WTC11 (cell line): ENCODE results near the gene CD22. TPM values are rescaled to one million over a fixed set of nuclear protein-coding genes. Genes with fewer than 3 reads are reported as not detected.

ENCODE experiments used
- ATAC-seq: fragments of 200-7000 bp; cut with Tn5 transposase; 2 replicates; pipeline ENCODE4 v1.10.0; 2021; ENCODE audit warnings: mild to moderate bottlenecking, moderate library complexity
- CTCF ChIA-PET: fragments of 300-600 bp; sonication (Branson Sonifier 250); formaldehyde crosslinking; loops from one replicate; lab custom pipeline; 2021; ENCODE audit warnings: antibody characterized with exemption; lab: Charles Lee
- POLR2A ChIA-PET: fragments of 350-600 bp; sonication (Branson Sonifier 250); formaldehyde crosslinking; loops from one replicate; lab custom pipeline; 2021; ENCODE audit warnings: antibody characterized with exemption; lab: Charles Lee
- DNase-seq: peaks from one replicate; pipeline ENCODE4 v3.0.0; 2021; ENCODE audit warnings: low spot score
- H3K27ac Mint-ChIP-seq: 2 replicates; pipeline ENCODE4 v1.8.0; 2021; ENCODE audit warnings: mixed read lengths
- H3K27me3 Mint-ChIP-seq: 2 replicates; pipeline ENCODE4 v1.8.0; 2021; ENCODE audit warnings: low read depth, mild to moderate bottlenecking, moderate library complexity, mixed read lengths
- H3K36me3 Mint-ChIP-seq: 2 replicates; pipeline ENCODE4 v1.8.0; 2021; ENCODE audit warnings: mixed read lengths
- H3K4me1 Mint-ChIP-seq: 2 replicates; pipeline ENCODE4 v1.8.0; 2022; ENCODE audit warnings: mixed read lengths
- H3K4me3 Mint-ChIP-seq: 2 replicates; pipeline ENCODE4 v1.8.0; 2021; ENCODE audit warnings: mild to moderate bottlenecking, moderate library complexity, mixed read lengths
- H3K9me3 Mint-ChIP-seq: 2 replicates; pipeline ENCODE4 v1.8.0; 2021; ENCODE audit warnings: mixed read lengths
- CREB1 ChIP-seq: sonication (generic); formaldehyde crosslinking; IDR thresholded peaks from 2 replicates; pipeline ENCODE4 v1.8.0; 2023; ENCODE audit warnings: mild to moderate bottlenecking, missing genetic modification reagents
- FOXK1 ChIP-seq: sonication (generic); formaldehyde crosslinking; IDR thresholded peaks from 2 replicates; pipeline ENCODE4 v1.8.0; 2022; ENCODE audit warnings: mild to moderate bottlenecking, moderate library complexity, missing genetic modification reagents
- FOXP4 ChIP-seq: sonication (generic); formaldehyde crosslinking; IDR thresholded peaks from 2 replicates; pipeline ENCODE4 v1.8.0; 2022; ENCODE audit warnings: mild to moderate bottlenecking, missing genetic modification reagents
- GABPB1 ChIP-seq: sonication (generic); formaldehyde crosslinking; IDR thresholded peaks from 2 replicates; pipeline ENCODE4 v1.8.1; 2023; ENCODE audit warnings: mild to moderate bottlenecking, missing genetic modification reagents
- JAZF1 ChIP-seq: fragments of 250-450 bp; sonication (Bioruptor Pico); IDR thresholded peaks from 2 replicates; pipeline ENCODE4 v1.9.0; 2021; ENCODE audit warnings: moderate library complexity, mild to moderate bottlenecking, inconsistent platforms
- MXD4 ChIP-seq: fragments of 250-450 bp; sonication (Bioruptor Pico); IDR thresholded peaks from 2 replicates; pipeline ENCODE4 v1.8.0; 2021; ENCODE audit warnings: mild to moderate bottlenecking, moderate library complexity, borderline replicate concordance
- NFATC4 ChIP-seq: fragments of 250-450 bp; sonication (Bioruptor Pico); IDR thresholded peaks from 2 replicates; pipeline ENCODE4 v1.9.0; 2021; ENCODE audit warnings: mild to moderate bottlenecking
- NFYB ChIP-seq: sonication (generic); formaldehyde crosslinking; conservative IDR thresholded peaks from 2 replicates; pipeline ENCODE4 v1.8.0; 2022; ENCODE audit warnings: low read depth, missing genetic modification reagents
- NR3C1 ChIP-seq: sonication (generic); formaldehyde crosslinking; conservative IDR thresholded peaks from 2 replicates; pipeline ENCODE4 v1.8.1; 2023; ENCODE audit warnings: low read depth, mild to moderate bottlenecking, missing genetic modification reagents
- SOX15 ChIP-seq: fragments of 250-450 bp; sonication (Bioruptor Pico); IDR thresholded peaks from 2 replicates; pipeline ENCODE4 v1.9.0; 2021; ENCODE audit warnings: mild to moderate bottlenecking
- ZNF121 ChIP-seq: sonication (generic); formaldehyde crosslinking; IDR thresholded peaks from 2 replicates; pipeline ENCODE4 v1.8.0; 2023; ENCODE audit warnings: missing genetic modification reagents
- ZNF317 ChIP-seq: sonication (generic); formaldehyde crosslinking; IDR thresholded peaks from 2 replicates; pipeline ENCODE4 v1.8.1; 2023; ENCODE audit warnings: low read depth, mild to moderate bottlenecking, moderate library complexity, missing genetic modification reagents, borderline replicate concordance
- ZNF396 ChIP-seq: fragments of 250-450 bp; sonication (Bioruptor Pico); IDR thresholded peaks from 2 replicates; pipeline ENCODE4 v1.8.0; 2021; ENCODE audit warnings: mild to moderate bottlenecking, moderate library complexity, borderline replicate concordance
- ZNF512 ChIP-seq: sonication (generic); formaldehyde crosslinking; IDR thresholded peaks from 2 replicates; pipeline ENCODE4 v1.8.1; 2022; ENCODE audit warnings: missing genetic modification reagents, borderline replicate concordance
- total RNA-seq: library from RNA; stranded (reverse); gene quantifications from 3 replicates; pipeline ENCODE4 v1.2.3, GENCODE V29; 2021
- TF ChIP-seq, protein P1 (sequence below): fragments of 250-450 bp; sonication (Bioruptor Pico); IDR thresholded peaks from 2 replicates; pipeline ENCODE4 v1.9.0; 2021; ENCODE audit warnings: mild to moderate bottlenecking, borderline replicate concordance
- TF ChIP-seq, protein P2 (sequence below): sonication (generic); formaldehyde crosslinking; IDR thresholded peaks from 2 replicates; pipeline ENCODE4 v1.8.1; 2022; ENCODE audit warnings: mild to moderate bottlenecking, moderate library complexity, missing genetic modification reagents
- TF ChIP-seq, protein P3 (sequence below): fragments of 250-450 bp; sonication (Bioruptor Pico); IDR thresholded peaks from 2 replicates; pipeline ENCODE4 v1.9.0; 2021; ENCODE audit warnings: moderate library complexity, mild to moderate bottlenecking, inconsistent platforms, borderline replicate concordance

Gene CD22
- total RNA-seq, 1 experiment from 2014 or later: 0.28 TPM

DNA sequence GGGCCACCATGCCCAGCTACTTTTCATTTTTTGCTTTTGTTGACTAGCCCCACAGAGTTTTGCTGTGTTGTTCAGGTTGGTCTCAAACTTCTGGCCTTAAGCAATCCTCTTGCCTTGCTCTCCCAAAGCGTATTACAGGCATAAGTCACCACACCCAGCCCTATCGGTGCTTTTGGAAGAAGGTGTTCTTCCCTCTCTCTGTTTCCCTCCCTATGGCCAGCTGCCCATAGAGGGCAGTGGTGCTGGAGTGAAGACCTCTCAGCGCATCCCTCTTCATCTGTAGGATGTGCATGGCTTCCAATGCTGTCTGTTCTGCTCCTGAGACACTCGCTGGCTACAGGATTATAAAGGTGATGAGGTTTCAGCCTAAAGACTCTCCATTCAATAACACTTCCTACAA is 1.3 kb upstream of the CD22 start:
- DNase-seq (peak; percentile 43), ATAC-seq (peak; percentile 86)
- Mint-ChIP-seq H3K27me3 (no peaks in the 10 kb centered on the region; the same call in 1 of the 2 replicates), H3K4me1 (peaks cover 13% of the 10 kb centered on the region), H3K4me3 (no peak overlapping the region), H3K27ac (no peak overlapping the region), H3K36me3 (no peaks in the 10 kb centered on the region), H3K9me3 (peaks cover under 1% of the 10 kb centered on the region)
- ChIA-PET CTCF (interaction anchor here (0.6 to 2.1 kb wide), 7 partner anchors 15 to 230 kb away, joined by 3 to 10 read pairs (median 3); partner anchors contain the start of gene USF2), POLR2A (no interaction called here)
- TF ChIP-seq ZNF317 (CRISPR knock-in tag) (no peak), FOXK1 (CRISPR knock-in tag) (no peak), JAZF1 (CRISPR knock-in tag) (no peak), NR3C1 (CRISPR knock-in tag) (no peak), FOXP4 (CRISPR knock-in tag) (no peak), NFATC4 (CRISPR knock-in tag) (no peak), SOX15 (CRISPR knock-in tag) (no peak), GABPB1 (CRISPR knock-in tag) (no peak), NFYB (CRISPR knock-in tag) (no peak)
- TF ChIP-seq, protein P1, sequence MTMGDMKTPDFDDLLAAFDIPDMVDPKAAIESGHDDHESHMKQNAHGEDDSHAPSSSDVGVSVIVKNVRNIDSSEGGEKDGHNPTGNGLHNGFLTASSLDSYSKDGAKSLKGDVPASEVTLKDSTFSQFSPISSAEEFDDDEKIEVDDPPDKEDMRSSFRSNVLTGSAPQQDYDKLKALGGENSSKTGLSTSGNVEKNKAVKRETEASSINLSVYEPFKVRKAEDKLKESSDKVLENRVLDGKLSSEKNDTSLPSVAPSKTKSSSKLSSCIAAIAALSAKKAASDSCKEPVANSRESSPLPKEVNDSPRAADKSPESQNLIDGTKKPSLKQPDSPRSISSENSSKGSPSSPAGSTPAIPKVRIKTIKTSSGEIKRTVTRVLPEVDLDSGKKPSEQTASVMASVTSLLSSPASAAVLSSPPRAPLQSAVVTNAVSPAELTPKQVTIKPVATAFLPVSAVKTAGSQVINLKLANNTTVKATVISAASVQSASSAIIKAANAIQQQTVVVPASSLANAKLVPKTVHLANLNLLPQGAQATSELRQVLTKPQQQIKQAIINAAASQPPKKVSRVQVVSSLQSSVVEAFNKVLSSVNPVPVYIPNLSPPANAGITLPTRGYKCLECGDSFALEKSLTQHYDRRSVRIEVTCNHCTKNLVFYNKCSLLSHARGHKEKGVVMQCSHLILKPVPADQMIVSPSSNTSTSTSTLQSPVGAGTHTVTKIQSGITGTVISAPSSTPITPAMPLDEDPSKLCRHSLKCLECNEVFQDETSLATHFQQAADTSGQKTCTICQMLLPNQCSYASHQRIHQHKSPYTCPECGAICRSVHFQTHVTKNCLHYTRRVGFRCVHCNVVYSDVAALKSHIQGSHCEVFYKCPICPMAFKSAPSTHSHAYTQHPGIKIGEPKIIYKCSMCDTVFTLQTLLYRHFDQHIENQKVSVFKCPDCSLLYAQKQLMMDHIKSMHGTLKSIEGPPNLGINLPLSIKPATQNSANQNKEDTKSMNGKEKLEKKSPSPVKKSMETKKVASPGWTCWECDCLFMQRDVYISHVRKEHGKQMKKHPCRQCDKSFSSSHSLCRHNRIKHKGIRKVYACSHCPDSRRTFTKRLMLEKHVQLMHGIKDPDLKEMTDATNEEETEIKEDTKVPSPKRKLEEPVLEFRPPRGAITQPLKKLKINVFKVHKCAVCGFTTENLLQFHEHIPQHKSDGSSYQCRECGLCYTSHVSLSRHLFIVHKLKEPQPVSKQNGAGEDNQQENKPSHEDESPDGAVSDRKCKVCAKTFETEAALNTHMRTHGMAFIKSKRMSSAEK (CRISPR knock-in tag): no peak

DNA sequence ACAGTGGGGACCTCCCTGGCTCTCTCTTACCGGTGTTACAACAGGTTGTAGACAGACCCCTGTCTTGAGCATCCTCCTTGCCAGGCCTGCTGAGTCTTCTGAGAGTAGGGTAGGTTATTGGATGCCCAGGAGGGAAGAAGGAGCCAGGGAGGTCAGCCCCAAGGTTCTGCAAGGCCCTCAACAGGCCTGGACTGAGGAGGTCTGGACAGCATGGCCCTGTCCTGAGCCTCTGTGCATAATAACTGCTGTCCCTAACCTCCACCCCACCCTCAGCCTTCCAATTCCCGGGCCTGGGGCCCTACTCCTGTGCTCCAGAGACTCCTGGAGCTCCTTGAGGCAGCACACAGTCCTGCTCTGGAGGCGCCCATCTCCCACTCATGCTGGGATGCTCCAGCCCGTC is 336 bp downstream of the CD22 start:
- DNase-seq (no peak), ATAC-seq (no peak)
- no peak overlapping the region for H3K4me3 Mint-ChIP-seq
- H3K9me3 Mint-ChIP-seq: no peaks in the 10 kb centered on the region
- peaks cover 13% of the 10 kb centered on the region for H3K4me1 Mint-ChIP-seq
- H3K27ac Mint-ChIP-seq: no peak overlapping the region
- ChIA-PET POLR2A (no interaction called here), CTCF (interaction anchor here (0.8 to 2.1 kb wide), 3 partner anchors 23 to 24 kb away, joined by 3 to 10 read pairs (median 4); no protein-coding TSS in a partner anchor)
- no peaks in the 10 kb centered on the region for H3K36me3 Mint-ChIP-seq
- TF ChIP-seq ZNF512 (CRISPR knock-in tag) (no peak), FOXP4 (CRISPR knock-in tag) (no peak), ZNF121 (CRISPR knock-in tag) (no peak), CREB1 (CRISPR knock-in tag) (no peak), ZNF396 (no peak), MXD4 (no peak)
- TF ChIP-seq, protein P2, sequence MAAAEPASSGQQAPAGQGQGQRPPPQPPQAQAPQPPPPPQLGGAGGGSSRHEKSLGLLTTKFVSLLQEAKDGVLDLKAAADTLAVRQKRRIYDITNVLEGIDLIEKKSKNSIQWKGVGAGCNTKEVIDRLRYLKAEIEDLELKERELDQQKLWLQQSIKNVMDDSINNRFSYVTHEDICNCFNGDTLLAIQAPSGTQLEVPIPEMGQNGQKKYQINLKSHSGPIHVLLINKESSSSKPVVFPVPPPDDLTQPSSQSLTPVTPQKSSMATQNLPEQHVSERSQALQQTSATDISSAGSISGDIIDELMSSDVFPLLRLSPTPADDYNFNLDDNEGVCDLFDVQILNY (CRISPR knock-in tag): no peak
- TF ChIP-seq, protein P3, sequence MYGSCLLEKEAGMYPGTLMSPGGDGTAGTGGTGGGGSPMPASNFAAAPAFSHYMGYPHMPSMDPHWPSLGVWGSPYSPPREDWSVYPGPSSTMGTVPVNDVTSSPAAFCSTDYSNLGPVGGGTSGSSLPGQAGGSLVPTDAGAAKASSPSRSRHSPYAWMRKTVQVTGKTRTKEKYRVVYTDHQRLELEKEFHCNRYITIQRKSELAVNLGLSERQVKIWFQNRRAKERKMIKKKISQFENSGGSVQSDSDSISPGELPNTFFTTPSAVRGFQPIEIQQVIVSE (CRISPR knock-in tag): no peak
- H3K27me3 Mint-ChIP-seq: no peaks in the 10 kb centered on the region; the same call in 1 of the 2 replicates
